ENCODE measurements around the gene OXLD1. TPM values are rescaled to one million over a fixed set of nuclear protein-coding genes. Genes with fewer than 3 reads are reported as not detected.
A peak's percentile ranks its signal among the peaks of the same experiment; 100 is the strongest.

The OXLD1 gene
- total and polyA plus RNA-seq, 10 of the 15 experiments (the other 5 are each of a cell fraction or from before 2014, with no cell fraction given), result 4.6 to 89.5 (median 39.8) TPM

GRCh38 chr17:81636505-81637288 is 29.7 kb downstream of the OXLD1 start, which contains the start of the genes NPLOC4 and TSPAN10 (continued):
- TF ChIP-seq ZNF622 (IDR thresholded peaks at IDR 0.05) (no peak), PAX8 (IDR thresholded peaks at IDR 0.05) (no peak), IRF3 (IDR thresholded peaks at IDR 0.05) (0 out of 2 replicates have a peak, but pooled peaks have one; percentile 47), DPF2 (IDR thresholded peaks at IDR 0.05) (peak; percentile 75), NKRF (conservative IDR thresholded peaks at IDR 0.05) (peak; percentile 97), SRF (IDR thresholded peaks at IDR 0.05; ENCODE audit: low read depth in 2 of 2, low read length in 2 of 2) (peak in 1 of 2 experiments; percentile 82; a peak in 2 of 4 replicates), ZSCAN29 (IDR thresholded peaks at IDR 0.05) (peak; percentile 81; the same call in 1 of the 2 replicates), CHD4 (IDR thresholded peaks at IDR 0.05) (no peak), STAT3 (IDR thresholded peaks at IDR 0.05; ENCODE audit: low read depth, low read length) (no peak), IKZF1 (conservative IDR thresholded peaks at IDR 0.05) (peak; percentile 97), SIN3A (IDR thresholded peaks at IDR 0.05; ENCODE audit: low read depth, low read length) (peak; percentile 73; the same call in 1 of the 2 replicates), NFIC (IDR thresholded peaks at IDR 0.05; ENCODE audit: low read depth, low read length) (no peak), ATF3 (IDR thresholded peaks at IDR 0.05; ENCODE audit: borderline replicate concordance, extremely low read depth, low read depth, low read length) (no peak), GATAD2B (conservative IDR thresholded peaks at IDR 0.05; ENCODE audit: low read depth) (peak; percentile 98), FOXK2 (IDR thresholded peaks at IDR 0.05) (no peak), USF1 (IDR thresholded peaks at IDR 0.05; ENCODE audit: borderline replicate concordance, extremely low read length, insufficient read depth, low read depth, low read length) (no peak), ZBTB11 (CRISPR knock-in tag; IDR thresholded peaks at IDR 0.05) (peak; percentile 96), RCOR1 (conservative IDR thresholded peaks at IDR 0.05; ENCODE audit: low read depth, low read length) (0 out of 2 replicates have a peak, but pooled peaks have one; percentile 74), RELA (IDR thresholded peaks at IDR 0.05; ENCODE audit: borderline replicate concordance, partially characterized antibody) (peak; percentile 89), TCF3 (IDR thresholded peaks at IDR 0.05; ENCODE audit: borderline replicate concordance, insufficient read depth, low read depth, low read length) (peak; percentile 79), NR2F1 (conservative IDR thresholded peaks at IDR 0.05) (peak; percentile 80), CHD2 (IDR thresholded peaks at IDR 0.05; ENCODE audit: borderline replicate concordance, low read depth, low read length) (peak; percentile 86), KLF5 (IDR thresholded peaks at IDR 0.05; ENCODE audit: partially characterized antibody) (peak; percentile 71)

Measured in GM12878 (cell line).